IMR-90 (cell line): ENCODE measurements around the gene SPACA5B. TPM values are rescaled to one million over a fixed set of nuclear protein-coding genes. Genes with fewer than 3 reads are reported as not detected.

ENCODE experiments used
- ATAC-seq: fragments of 200-7000 bp; cut with Tn5 transposase; 2 replicates; pipeline ENCODE4 v1.9.1; 2020; ENCODE audit warnings: low read depth, mild to moderate bottlenecking, moderate library complexity
- BruUV-seq: library from RNA; stranded (reverse); fragments of 400-500 nt; replicated peaks from 2 replicates; lab custom pipeline; 2021; lab: Mats Ljungman, UMichigan
- CTCF ChIA-PET: fragments of 300-600 bp; formaldehyde crosslinking; extraction: SDS; loops from one replicate; lab custom pipeline; 2021; ENCODE audit warnings: antibody characterized with exemption; lab: Yijun Ruan, JAX
- POLR2A ChIA-PET: fragments of 300-600 bp; sonication (Branson Sonifier 250); formaldehyde crosslinking; loops from one replicate; lab custom pipeline; 2022; ENCODE audit warnings: antibody characterized with exemption; ENCODE audit not compliant: unreplicated experiment; lab: Charles Lee
- DNase-seq: peaks from one replicate; pipeline ENCODE4 v3.0.0; 2013
- H2AFZ ChIP-seq: replicated peaks from 2 replicates; pipeline ENCODE3; 2013; ENCODE audit warnings: low read length, mild to moderate bottlenecking; ENCODE audit not compliant: poor library complexity
- H2AK5ac ChIP-seq: 2 replicates; pipeline ENCODE4 v1.6.1; 2013; ENCODE audit warnings: low read depth, low read length, inconsistent platforms
- H2AK9ac ChIP-seq: replicated peaks from 2 replicates; pipeline ENCODE3; 2013; ENCODE audit warnings: mild to moderate bottlenecking, low read depth, low read length, moderate library complexity; ENCODE audit not compliant: poor library complexity
- H2BK120ac ChIP-seq: 2 replicates; pipeline ENCODE4 v1.6.1; 2013; ENCODE audit warnings: low read depth, low read length, inconsistent platforms
- H2BK15ac ChIP-seq: 3 replicates; pipeline ENCODE4 v1.6.1; 2013; ENCODE audit warnings: low read depth, low read length, inconsistent platforms
- H2BK20ac ChIP-seq: 2 replicates; pipeline ENCODE4 v1.6.1; 2013; ENCODE audit warnings: low read depth, mild to moderate bottlenecking, inconsistent platforms, low read length, moderate library complexity
- H2BK5ac ChIP-seq: 2 replicates; pipeline ENCODE4 v1.6.1; 2013; ENCODE audit warnings: mild to moderate bottlenecking, low read depth, low read length, inconsistent platforms; ENCODE audit not compliant: poor library complexity, severe bottlenecking
- H3K14ac ChIP-seq: replicated peaks from 2 replicates; pipeline ENCODE4 v1.6.1; 2013; ENCODE audit warnings: low read depth, low read length, inconsistent platforms
- H3K18ac ChIP-seq: 2 replicates; pipeline ENCODE4 v1.6.1; 2013; ENCODE audit warnings: low read depth, low read length, control low read depth
- H3K23ac ChIP-seq: 2 replicates; pipeline ENCODE4 v1.6.1; 2013; ENCODE audit warnings: low read depth, low read length, inconsistent platforms
- H3K27ac ChIP-seq: 2 replicates; pipeline ENCODE4 v1.5.1; 2013; ENCODE audit warnings: mild to moderate bottlenecking, control low read depth, low read length; ENCODE audit not compliant: insufficient read depth
- H3K27me3 ChIP-seq: 2 replicates; pipeline ENCODE4 v1.6.1; 2013; ENCODE audit warnings: low read length; ENCODE audit not compliant: control insufficient read depth, insufficient read depth
- H3K36me3 ChIP-seq: 2 replicates; pipeline ENCODE4 v1.6.1; 2013; ENCODE audit warnings: low read length, mixed read lengths; ENCODE audit not compliant: control insufficient read depth, insufficient read depth
- H3K4ac ChIP-seq: 2 replicates; pipeline ENCODE4 v1.6.1; 2013; ENCODE audit warnings: low read depth, low read length, inconsistent platforms
- H3K4me1 ChIP-seq: 2 replicates; pipeline ENCODE4 v1.6.1; 2013; ENCODE audit warnings: low read length, mixed read lengths; ENCODE audit not compliant: control insufficient read depth, insufficient read depth
- H3K4me2 ChIP-seq: 2 replicates; pipeline ENCODE4 v1.6.1; 2013; ENCODE audit warnings: low read depth, mild to moderate bottlenecking, control low read depth, low read length, moderate library complexity
- H3K4me3 ChIP-seq: 2 replicates; pipeline ENCODE4 v1.5.1; 2013; ENCODE audit warnings: low read depth, mild to moderate bottlenecking, control low read depth, low read length, moderate library complexity; ENCODE audit not compliant: insufficient read depth
- H3K56ac ChIP-seq: 2 replicates; pipeline ENCODE4 v1.6.1; 2013; ENCODE audit warnings: low read length, inconsistent platforms; ENCODE audit not compliant: insufficient read depth; ENCODE audit errors: extremely low read depth
- H3K79me1 ChIP-seq, 2 experiments: 2 replicates each; pipeline ENCODE4 v1.6.1; 2013; ENCODE audit warnings: low read length in 2 of 2, inconsistent platforms in 1 of 2, low read depth in 1 of 2
- H3K9ac ChIP-seq: 2 replicates; pipeline ENCODE4 v1.6.1; 2013; ENCODE audit warnings: low read depth, low read length, control low read depth
- H3K9me1 ChIP-seq: 2 replicates; pipeline ENCODE4 v1.6.1; 2013; ENCODE audit warnings: low read length, inconsistent platforms; ENCODE audit not compliant: insufficient read depth
- H3K9me3 ChIP-seq: 2 replicates; pipeline ENCODE4 v1.6.1; 2013; ENCODE audit warnings: low read length; ENCODE audit not compliant: control insufficient read depth, insufficient read depth
- H4K20me1 ChIP-seq: 2 replicates; pipeline ENCODE4 v1.6.1; 2013; ENCODE audit warnings: low read length, inconsistent platforms; ENCODE audit not compliant: insufficient read depth
- H4K5ac ChIP-seq: 2 replicates; pipeline ENCODE4 v1.6.1; 2013; ENCODE audit warnings: mild to moderate bottlenecking, low read depth, low read length, control low read depth
- H4K8ac ChIP-seq, 2 experiments: 2 replicates each; pipeline ENCODE4 v1.6.1; 2013; ENCODE audit warnings: low read depth in 2 of 2, low read length in 2 of 2, control low read depth in 1 of 2, inconsistent platforms in 1 of 2
- H4K91ac ChIP-seq: 2 replicates; pipeline ENCODE4 v1.6.1; 2013; ENCODE audit warnings: low read depth, low read length, inconsistent platforms; ENCODE audit not compliant: insufficient read depth
- BHLHE40 ChIP-seq: fragments of 150-350 bp; IDR thresholded peaks from 2 replicates; pipeline ENCODE4 v1.6.1; 2016; ENCODE audit warnings: mild to moderate bottlenecking, low read depth, low read length
- CEBPB ChIP-seq: IDR thresholded peaks from 2 replicates; pipeline ENCODE4 v1.6.1; 2012; ENCODE audit warnings: low read depth, low read length, improper control_type of control experiment
- CHD1 ChIP-seq: IDR thresholded peaks from 2 replicates; pipeline ENCODE4 v1.6.1; 2012; ENCODE audit warnings: low read depth, low read length, improper control_type of control experiment
- CTCF ChIP-seq: conservative IDR thresholded peaks from 2 replicates; pipeline ENCODE4 v1.5.1; 2012; ENCODE audit warnings: mild to moderate bottlenecking, low read depth, low read length, improper control_type of control experiment
- ELK1 ChIP-seq: fragments of 150-350 bp; IDR thresholded peaks from 2 replicates; pipeline ENCODE4 v1.6.1; 2016; ENCODE audit warnings: low read depth, mild to moderate bottlenecking, low read length, moderate library complexity, borderline replicate concordance
- FOS ChIP-seq: fragments of 150-350 bp; IDR thresholded peaks from 2 replicates; pipeline ENCODE4 v1.6.1; 2016; ENCODE audit warnings: low read depth, low read length
- MAFK ChIP-seq: IDR thresholded peaks from 2 replicates; pipeline ENCODE4 v1.6.1; 2012; ENCODE audit warnings: low read depth, low read length, improper control_type of control experiment
- MAZ ChIP-seq: IDR thresholded peaks from 2 replicates; pipeline ENCODE4 v1.6.1; 2012; ENCODE audit warnings: low read depth, mild to moderate bottlenecking, low read length, improper control_type of control experiment, moderate library complexity, borderline replicate concordance
- MXI1 ChIP-seq: IDR thresholded peaks from 2 replicates; pipeline ENCODE4 v1.6.1; 2012; ENCODE audit warnings: low read depth, mild to moderate bottlenecking, low read length, moderate library complexity, borderline replicate concordance
- NFE2L2 ChIP-seq: fragments of 150-350 bp; IDR thresholded peaks from 2 replicates; pipeline ENCODE4 v1.6.1; 2016; ENCODE audit warnings: low read depth, mild to moderate bottlenecking, low read length
- POLR2A ChIP-seq: IDR thresholded peaks from 2 replicates; pipeline ENCODE4 v1.6.1; 2012; ENCODE audit warnings: mild to moderate bottlenecking, low read depth, low read length
- RAD21 ChIP-seq: IDR thresholded peaks from 2 replicates; pipeline ENCODE4 v1.6.1; 2012; ENCODE audit warnings: low read length, improper control_type of control experiment
- RCOR1 ChIP-seq: IDR thresholded peaks from 2 replicates; pipeline ENCODE4 v1.6.1; 2012; ENCODE audit warnings: mild to moderate bottlenecking, low read length, improper control_type of control experiment; ENCODE audit not compliant: insufficient replicate concordance
- RFX5 ChIP-seq: IDR thresholded peaks from 2 replicates; pipeline ENCODE4 v1.8.0; 2012; ENCODE audit warnings: low read depth, mild to moderate bottlenecking, low read length, moderate library complexity
- SMC3 ChIP-seq: fragments of 150-350 bp; IDR thresholded peaks from 2 replicates; pipeline ENCODE4 v1.6.1; 2016; ENCODE audit warnings: low read depth, mild to moderate bottlenecking, antibody characterized with exemption, low read length, moderate library complexity
- USF2 ChIP-seq: fragments of 150-350 bp; IDR thresholded peaks from 2 replicates; pipeline ENCODE4 v1.6.1; 2017; ENCODE audit warnings: mild to moderate bottlenecking, antibody characterized with exemption, low read length, low read depth
- WGBS, 2 experiments: methylation state at CpG; one replicate each; pipeline versions ENCODE4 v1.1.5 to v1.1.7; 2013; ENCODE audit warnings: missing lambda C conversion rate in 2 of 2; ENCODE audit not compliant: insufficient read length in 1 of 2; ENCODE audit errors: extremely low coverage in 2 of 2; 5-methylcytosine and 5-hydroxymethylcytosine counted together
- dilution Hi-C: fragments of 300-500 bp; cut with HindIII; formaldehyde crosslinking; loops from one replicate; pipeline ENCODE4 v1.14.3; 2018; ENCODE audit warnings: low sequenced_read_pairs; ENCODE audit not compliant: unreplicated experiment
- in situ Hi-C: fragments of 300-500 bp; cut with MboI; formaldehyde crosslinking; loops from 3 replicates; pipeline ENCODE4 v1.14.3; 2019; ENCODE audit warnings: low sequenced_read_pairs, inconsistent platforms, mixed read lengths
- intact Hi-C: fragments of 100-400 bp; cut with micrococcal nuclease; formaldehyde crosslinking; loops from 2 replicates; pipeline ENCODE4 v1.10.0; 2022
- polyA plus RNA-seq, 3 experiments: library from polyadenylated mRNA; depleted of rRNA; stranded (reverse); fragments of >200 nt; gene quantifications; 2 replicates each; pipeline ENCODE4 v1.2.3, GENCODE V29; 2012; ENCODE audit warnings: low replicate concordance in 1 of 3
- total RNA-seq: library from RNA; depleted of rRNA; stranded (reverse); fragments of >200 nt; gene quantifications from 2 replicates; pipeline ENCODE4 v1.2.3, GENCODE V29; 2012

The SPACA5B gene
- total and polyA plus RNA-seq, 2 of the 4 experiments (the other 2 are of a cell fraction) = not detected

GRCh38 chrX:48090123-48090522 lies 40.3 kb upstream of the SPACA5B start:
- Histone ChIP-seq H2BK5ac (no peak overlapping the region), H2BK20ac (no peak overlapping the region), H2AFZ (no peak overlapping the region), H2AK5ac (no peak overlapping the region), H3K4me1 (no peaks in the 10 kb centered on the region), H4K8ac (no peak overlapping the region), H3K27me3 (peaks cover 3% of the 10 kb centered on the region; the same call in 1 of the 2 replicates), H3K27ac (no peak overlapping the region), H3K4me3 (no peak overlapping the region), H2AK9ac (no peak overlapping the region), H4K91ac (no peak overlapping the region), H3K18ac (no peak overlapping the region), H3K9ac (no peak overlapping the region), H4K5ac (no peak overlapping the region), H4K20me1 (no peaks in the 10 kb centered on the region), H2BK15ac (no peak overlapping the region), H3K4ac (no peak overlapping the region), H3K9me1 (no peaks in the 10 kb centered on the region), H3K14ac (no peak overlapping the region), H3K79me1 (no peaks in the 10 kb centered on the region), H2BK120ac (no peak overlapping the region), H3K56ac (no peak overlapping the region), H3K4me2 (no peak overlapping the region), H3K23ac (no peak overlapping the region), H3K9me3 (no peaks in the 10 kb centered on the region), H3K36me3 (no peaks in the 10 kb centered on the region)
- in situ Hi-C loops = no loop called here
- ATAC-seq (no peak), DNase-seq (no peak)
- BruUV-seq = no TSS peak
- POLR2A ChIA-PET = no interaction called here
- dilution Hi-C loops = no loop called here
- intact Hi-C loops = no loop called here
- TF ChIP-seq CTCF (no peak), ELK1 (no peak), BHLHE40 (no peak), CHD1 (no peak), SMC3 (no peak), FOS (no peak), POLR2A (no peak), MAZ (no peak), CEBPB (no peak), USF2 (no peak), RAD21 (no peak), RCOR1 (no peak), MXI1 (no peak), MAFK (no peak), RFX5 (no peak), NFE2L2 (no peak)
- WGBS, 2 experiments = no CpG with 5 or more reads among the region's 5 CpGs
- CTCF ChIA-PET = no interaction called here
